ENCODE measurements around the gene SYNM.
"Not testable (repeated sequence)": the region's sequence is repeated elsewhere in the genome, so short reads cannot be mapped to it uniquely, and the experiment has no call there.

Gene SYNM

GRCh38 chr15:99104788-99105513 is at the start of gene SYNM:
Gene SYNM (plus strand): TSS chr15:99105080. CDS start chr15:99105200, 120 bp downstream.
- DNase-seq (ENCODE audit: low read depth), result no peak
- peak within 1 kb of the TSS; percentile 53 for H3K4me3 ChIP-seq (ENCODE audit: low read depth, low read length)

- DNase-seq (ENCODE audit: low read depth), result no peak
Measured at GRCh38 chr15:99055555-99056134, 49.2 kb upstream of the SYNM start.

GRCh38 chr15:99057020-99057419 is 47.9 kb upstream of the SYNM start:
- H3K4me3 ChIP-seq (ENCODE audit: low read depth, low read length), result no peak overlapping the region
- DNase-seq (ENCODE audit: low read depth), result no peak

More at GRCh38 chr15:99055555-99056134, 49.2 kb upstream of the SYNM start:
- H3K4me3 ChIP-seq (ENCODE audit: low read depth, low read length), result no peak overlapping the region

GRCh38 chr15:99057697-99058420 is 47.0 kb upstream of the SYNM start:
- DNase-seq (ENCODE audit: low read depth), result no peak
- H3K4me3 ChIP-seq (ENCODE audit: low read depth, low read length), result no peak overlapping the region

- H3K4me3 ChIP-seq (ENCODE audit: low read depth, low read length), result peak overlapping the region; percentile 52
- no peak for DNase-seq (ENCODE audit: low read depth)
Measured at GRCh38 chr15:99058421-99058870, 46.4 kb upstream of the SYNM start.

GRCh38 chr15:99059010-99059981 is 45.6 kb upstream of the SYNM start:
- H3K4me3 ChIP-seq (ENCODE audit: low read depth, low read length), result peak overlapping the region; percentile 56
- DNase-seq (ENCODE audit: low read depth), result peak; percentile 61

- H3K4me3 ChIP-seq (ENCODE audit: low read depth, low read length); DNase-seq (ENCODE audit: low read depth): not testable (repeated sequence)
Measured at GRCh38 chr15:99060186-99060585, 44.7 kb upstream of the SYNM start.

- DNase-seq (ENCODE audit: low read depth), result no peak
Measured at GRCh38 chr15:99062226-99062625, 42.7 kb upstream of the SYNM start.

GRCh38 chr15:99068186-99068585 is 36.7 kb upstream of the SYNM start:
- no peak for DNase-seq (ENCODE audit: low read depth)

More at GRCh38 chr15:99062226-99062625, 42.7 kb upstream of the SYNM start:
- H3K4me3 ChIP-seq (ENCODE audit: low read depth, low read length), result no peak overlapping the region

GRCh38 chr15:99070208-99070607 is 34.7 kb upstream of the SYNM start:
- DNase-seq (ENCODE audit: low read depth), result no peak
- H3K4me3 ChIP-seq (ENCODE audit: low read depth, low read length), result no peak overlapping the region

More at GRCh38 chr15:99068186-99068585, 36.7 kb upstream of the SYNM start:
- H3K4me3 ChIP-seq (ENCODE audit: low read depth, low read length), result no peak overlapping the region

GRCh38 chr15:99071091-99071680 is 33.7 kb upstream of the SYNM start:
- no peak overlapping the region for H3K4me3 ChIP-seq (ENCODE audit: low read depth, low read length)
- DNase-seq (ENCODE audit: low read depth), result no peak

- H3K4me3 ChIP-seq (ENCODE audit: low read depth, low read length), result no peak overlapping the region
- no peak for DNase-seq (ENCODE audit: low read depth)
Measured at GRCh38 chr15:99073008-99073717, 31.7 kb upstream of the SYNM start.

GRCh38 chr15:99074446-99074845 is 30.4 kb upstream of the SYNM start:
- no peak overlapping the region for H3K4me3 ChIP-seq (ENCODE audit: low read depth, low read length)

GRCh38 chr15:99075059-99075652 is 29.7 kb upstream of the SYNM start:
- not testable (repeated sequence) for H3K4me3 ChIP-seq (ENCODE audit: low read depth, low read length); DNase-seq (ENCODE audit: low read depth)

More at GRCh38 chr15:99074446-99074845, 30.4 kb upstream of the SYNM start:
- no peak for DNase-seq (ENCODE audit: low read depth)

GRCh38 chr15:99076109-99076508 is 28.8 kb upstream of the SYNM start:
- H3K4me3 ChIP-seq (ENCODE audit: low read depth, low read length), result no peak overlapping the region

GRCh38 chr15:99076555-99077308 is 28.1 kb upstream of the SYNM start:
- H3K4me3 ChIP-seq (ENCODE audit: low read depth, low read length), result peak overlapping the region; percentile 27
- DNase-seq (ENCODE audit: low read depth), result peak; percentile 43

More at GRCh38 chr15:99076109-99076508, 28.8 kb upstream of the SYNM start:
- no peak for DNase-seq (ENCODE audit: low read depth)

- no peak overlapping the region for H3K4me3 ChIP-seq (ENCODE audit: low read depth, low read length)
- no peak for DNase-seq (ENCODE audit: low read depth)
Measured at GRCh38 chr15:99082798-99083197, 22.1 kb upstream of the SYNM start.
